ENCODE data around the gene CNIH4. TPM values are rescaled to one million over a fixed set of nuclear protein-coding genes. Genes with fewer than 3 reads are reported as not detected.

Gene CNIH4
- total and polyA plus RNA-seq, 11 donors: 15.7 to 84.6 (median 33.7) TPM

DNA sequence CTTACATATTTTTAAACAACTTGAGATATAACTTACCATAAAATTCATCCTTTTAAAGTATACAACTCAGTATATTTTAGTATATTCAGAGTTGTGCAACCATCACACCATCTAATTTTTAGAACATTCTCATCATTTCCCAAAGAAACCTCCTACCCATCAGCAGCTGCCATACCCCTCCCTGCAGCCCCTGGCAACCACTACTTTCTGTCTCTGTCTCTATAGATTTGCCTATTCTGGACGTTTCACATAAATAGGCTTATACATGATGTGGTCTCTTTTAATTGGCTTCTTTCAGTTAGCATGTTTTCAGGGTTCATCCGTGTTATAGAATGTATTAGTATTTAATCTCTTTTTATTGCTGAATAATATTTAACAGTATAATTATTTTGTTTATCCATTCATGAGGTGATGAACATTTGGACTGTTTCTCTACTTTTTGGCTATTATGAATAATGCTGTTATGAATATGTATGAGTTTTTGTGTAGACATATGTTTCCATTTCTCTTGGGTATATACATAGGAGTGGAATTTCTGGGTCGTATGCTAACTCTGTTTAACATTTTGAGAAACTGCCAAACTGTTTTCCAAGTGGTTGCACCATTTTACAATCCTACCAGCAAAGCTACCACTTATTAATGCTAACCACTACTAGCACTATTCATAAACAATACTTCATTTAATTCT is 48.4 kb downstream of the CNIH4 start:
- Histone ChIP-seq H3K9me3 (no peaks in the 10 kb centered on the region), H3K36me3 (peaks cover 0 to 100% (median 97%) of the 10 kb centered on the region in 9 donors), H3K4me1 (peaks cover 0 to 3% (median 0%) of the 10 kb centered on the region in 12 donors), H3K27ac (no peak overlapping the region), H3K4me3 (no peak overlapping the region), H3K27me3 (no peaks in the 10 kb centered on the region)
- ATAC-seq (no peak), DNase-seq (no peak)
- intact Hi-C loops (cut with DNase I): no loop called here
- TF ChIP-seq POLR2A (IDR thresholded peaks at IDR 0.05) (no peak), CTCF (IDR thresholded peaks at IDR 0.05) (no peak)
- 69 to 79% (median 74%) methylated on average over 3 of the region's 3 CpGs for WGBS, 4 donors

- Histone ChIP-seq H3K4me1 (peaks cover 0 to 3% (median 0%) of the 10 kb centered on the region in 12 donors), H3K27me3 (no peaks in the 10 kb centered on the region), H3K36me3 (peaks cover 0 to 100% (median 97%) of the 10 kb centered on the region in 9 donors), H3K27ac (no peak overlapping the region), H3K9me3 (no peaks in the 10 kb centered on the region), H3K4me3 (no peak overlapping the region)
- TF ChIP-seq CTCF (IDR thresholded peaks at IDR 0.05) (no peak), POLR2A (IDR thresholded peaks at IDR 0.05) (no peak)
- DNase-seq (no peak), ATAC-seq (no peak)
- WGBS, 4 donors: 89 to 96% (median 92%) methylated on average over 2 of the region's 2 CpGs
- intact Hi-C loops (cut with DNase I): no loop called here
Observed at GRCh38 chr1:224405604-224405970, 48.9 kb downstream of the CNIH4 start.

DNA sequence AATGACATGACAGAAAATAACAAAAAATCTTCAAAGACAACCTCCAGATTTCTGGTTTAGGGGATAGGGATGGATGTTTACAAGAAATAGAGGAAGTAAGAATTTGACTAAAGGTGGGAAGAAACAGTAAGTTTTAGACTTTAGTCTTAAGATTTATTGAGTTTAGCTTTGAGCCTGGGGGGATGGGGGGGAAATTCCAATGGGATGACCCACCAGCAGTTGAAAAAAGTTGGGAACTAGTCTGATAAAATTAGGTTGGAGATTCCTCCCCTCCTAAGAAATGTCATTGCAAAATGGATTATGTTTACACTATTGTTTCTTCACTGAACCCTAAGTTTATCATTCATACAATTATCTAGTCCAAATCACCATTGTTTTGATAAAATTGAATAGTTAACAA is 49.5 kb downstream of the CNIH4 start:
- no peak for ATAC-seq
- Histone ChIP-seq H3K9me3 (no peaks in the 10 kb centered on the region), H3K36me3 (peaks cover 0 to 100% (median 97%) of the 10 kb centered on the region in 9 donors), H3K27ac (no peak overlapping the region), H3K4me1 (peaks cover 0 to 3% (median 0%) of the 10 kb centered on the region in 12 donors), H3K27me3 (no peaks in the 10 kb centered on the region), H3K4me3 (no peak overlapping the region)
- TF ChIP-seq POLR2A (IDR thresholded peaks at IDR 0.05) (no peak), CTCF (IDR thresholded peaks at IDR 0.05) (no peak)
- no peak for DNase-seq
- intact Hi-C loops (cut with DNase I): no loop called here

- DNase-seq (no peak), ATAC-seq (no peak)
- Histone ChIP-seq H3K4me3 (no peak overlapping the region), H3K27ac (no peak overlapping the region), H3K27me3 (no peaks in the 10 kb centered on the region), H3K9me3 (no peaks in the 10 kb centered on the region), H3K36me3 (peaks cover 0 to 100% (median 97%) of the 10 kb centered on the region in 9 donors), H3K4me1 (peaks cover 0 to 5% (median 0%) of the 10 kb centered on the region in 12 donors)
- intact Hi-C loops (cut with DNase I): no loop called here
- 91 to 95% (median 93%) methylated on average over 7 of the region's 7 CpGs for WGBS, 4 donors
- TF ChIP-seq CTCF (IDR thresholded peaks at IDR 0.05) (no peak), POLR2A (IDR thresholded peaks at IDR 0.05) (no peak)
Observed at GRCh38 chr1:224407571-224408293, 51.1 kb downstream of the CNIH4 start.
